Neural cell (in vitro differentiated cells): ENCODE data around the gene NRP1.
"Not testable (repeated sequence)": the region's sequence is repeated elsewhere in the genome, so short reads cannot be mapped to it uniquely, and the experiment has no call there.

Source experiments
- CTCF ChIP-seq: fragments of 450-650 bp; IDR thresholded peaks from 2 replicates; pipeline ENCODE4 v1.5.1; 2014; ENCODE audit warnings: antibody characterized with exemption, mild to moderate bottlenecking, moderate library complexity; ENCODE audit not compliant: poor library complexity, severe bottlenecking
- POLR2AphosphoS5 ChIP-seq: IDR thresholded peaks from 2 replicates; pipeline ENCODE4 v1.6.1; 2012

GRCh38 chr10:33138686-33139085, 195.8 kb downstream of the NRP1 start:
- not testable (repeated sequence) for TF ChIP-seq CTCF, POLR2AphosphoS5
